ENCODE measurements around the gene TMPRSS4.

DNA sequence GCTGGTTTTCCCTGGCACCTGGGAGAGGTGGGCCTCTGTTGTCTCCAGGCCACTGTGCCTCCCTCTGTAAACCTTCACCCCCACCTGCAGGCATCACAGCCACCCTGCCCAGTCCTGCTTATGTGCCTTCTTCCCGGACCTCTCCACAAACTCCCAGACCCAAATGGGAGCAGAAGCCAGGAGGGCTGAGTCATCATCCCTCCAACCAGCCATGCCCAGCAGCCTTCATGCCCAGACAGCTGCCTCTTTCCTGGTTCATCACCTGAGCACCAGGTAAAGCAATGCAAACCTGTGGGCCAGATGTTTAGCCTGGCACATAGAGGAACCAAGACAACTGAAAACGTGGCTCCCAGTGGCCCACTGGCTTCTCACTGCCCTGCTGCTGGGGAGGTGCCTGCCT, 2.1 kb upstream of the TMPRSS4 start:
- TF ChIP-seq, protein P1, sequence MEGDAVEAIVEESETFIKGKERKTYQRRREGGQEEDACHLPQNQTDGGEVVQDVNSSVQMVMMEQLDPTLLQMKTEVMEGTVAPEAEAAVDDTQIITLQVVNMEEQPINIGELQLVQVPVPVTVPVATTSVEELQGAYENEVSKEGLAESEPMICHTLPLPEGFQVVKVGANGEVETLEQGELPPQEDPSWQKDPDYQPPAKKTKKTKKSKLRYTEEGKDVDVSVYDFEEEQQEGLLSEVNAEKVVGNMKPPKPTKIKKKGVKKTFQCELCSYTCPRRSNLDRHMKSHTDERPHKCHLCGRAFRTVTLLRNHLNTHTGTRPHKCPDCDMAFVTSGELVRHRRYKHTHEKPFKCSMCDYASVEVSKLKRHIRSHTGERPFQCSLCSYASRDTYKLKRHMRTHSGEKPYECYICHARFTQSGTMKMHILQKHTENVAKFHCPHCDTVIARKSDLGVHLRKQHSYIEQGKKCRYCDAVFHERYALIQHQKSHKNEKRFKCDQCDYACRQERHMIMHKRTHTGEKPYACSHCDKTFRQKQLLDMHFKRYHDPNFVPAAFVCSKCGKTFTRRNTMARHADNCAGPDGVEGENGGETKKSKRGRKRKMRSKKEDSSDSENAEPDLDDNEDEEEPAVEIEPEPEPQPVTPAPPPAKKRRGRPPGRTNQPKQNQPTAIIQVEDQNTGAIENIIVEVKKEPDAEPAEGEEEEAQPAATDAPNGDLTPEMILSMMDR (IDR thresholded peaks at IDR 0.05), result no peak
- TF ChIP-seq POLR2A (IDR thresholded peaks at IDR 0.05), result no peak

All from testis (tissue), 2 donors.